Neural progenitor cell (in vitro differentiated cells): ENCODE measurements around the gene BMF. TPM values are rescaled to one million over a fixed set of nuclear protein-coding genes. Genes with fewer than 3 reads are reported as not detected.

ENCODE experiments used
- DNase-seq: peaks from one replicate; pipeline ENCODE4 v3.0.0-alpha.2; 2016; ENCODE audit warnings: low spot score
- H2AFZ ChIP-seq: fragments of 200-600 bp; sonication (generic); replicated peaks from 2 replicates; pipeline ENCODE4 v1.6.1; 2016; ENCODE audit warnings: antibody characterized with exemption
- H3F3A ChIP-seq: fragments of 200-600 bp; sonication (generic); 2 replicates; pipeline ENCODE4 v1.6.1; 2016; ENCODE audit warnings: antibody characterized with exemption, low read depth
- H3K27ac ChIP-seq: fragments of 200-600 bp; sonication (generic); 2 replicates; pipeline ENCODE4 v1.5.1; 2016; ENCODE audit warnings: mild to moderate bottlenecking
- H3K27me3 ChIP-seq: fragments of 200-600 bp; sonication (generic); 2 replicates; pipeline ENCODE4 v1.6.1; 2016; ENCODE audit warnings: mild to moderate bottlenecking, moderate library complexity
- H3K36me3 ChIP-seq: fragments of 200-600 bp; sonication (generic); 2 replicates; pipeline ENCODE4 v1.5.1; 2016
- H3K4me1 ChIP-seq: fragments of 200-600 bp; sonication (generic); 2 replicates; pipeline ENCODE4 v1.6.1; 2016; ENCODE audit warnings: mixed run types
- H3K4me2 ChIP-seq: fragments of 200-600 bp; sonication (generic); 2 replicates; pipeline ENCODE4 v1.6.1; 2016
- H3K4me3 ChIP-seq: fragments of 200-600 bp; sonication (generic); 2 replicates; pipeline ENCODE4 v1.5.1; 2016
- H3K79me2 ChIP-seq: fragments of 200-600 bp; sonication (generic); 2 replicates; pipeline ENCODE4 v1.6.1; 2016; ENCODE audit warnings: low read depth
- H3K9ac ChIP-seq: fragments of 200-600 bp; sonication (generic); 2 replicates; pipeline ENCODE4 v1.6.1; 2016
- H3K9me3 ChIP-seq: fragments of 200-600 bp; sonication (generic); 2 replicates; pipeline ENCODE4 v1.5.1; 2016; ENCODE audit warnings: low read depth
- H4K20me1 ChIP-seq: fragments of 200-600 bp; sonication (generic); 2 replicates; pipeline ENCODE4 v1.6.1; 2016; ENCODE audit warnings: low read depth
- H3K27ac Mint-ChIP-seq: 3 replicates; pipeline ENCODE4 v1.8.0; 2021; ENCODE audit warnings: mixed read lengths
- H3K27me3 Mint-ChIP-seq: 2 replicates; pipeline ENCODE4 v1.8.0; 2022; ENCODE audit warnings: low read depth, mild to moderate bottlenecking, inconsistent platforms, moderate library complexity, mixed read lengths; ENCODE audit not compliant: insufficient read depth
- H3K36me3 Mint-ChIP-seq: 3 replicates; pipeline ENCODE4 v1.8.0; 2021; ENCODE audit warnings: mixed read lengths
- H3K4me1 Mint-ChIP-seq: 3 replicates; pipeline ENCODE4 v1.8.0; 2021; ENCODE audit warnings: mixed read lengths
- H3K4me3 Mint-ChIP-seq: 3 replicates; pipeline ENCODE4 v1.8.0; 2021; ENCODE audit warnings: mild to moderate bottlenecking, moderate library complexity, mixed read lengths
- H3K9me3 Mint-ChIP-seq: 3 replicates; pipeline ENCODE4 v1.8.0; 2020; ENCODE audit warnings: mixed read lengths
- CTCF ChIP-seq: fragments of 200-600 bp; sonication (generic); IDR thresholded peaks from 2 replicates; pipeline ENCODE4 v1.5.1; 2017; ENCODE audit warnings: antibody characterized with exemption, mild to moderate bottlenecking
- EZH2 ChIP-seq: fragments of 200-600 bp; sonication (generic); IDR thresholded peaks from 2 replicates; pipeline ENCODE4 v1.6.1; 2017; ENCODE audit warnings: antibody characterized with exemption, mild to moderate bottlenecking, moderate library complexity
- EZH2phosphoT487 ChIP-seq: fragments of 200-600 bp; sonication (generic); IDR thresholded peaks from 2 replicates; pipeline ENCODE4 v1.6.1; 2017; ENCODE audit warnings: antibody characterized with exemption
- total RNA-seq: library from RNA; depleted of rRNA; stranded (reverse); fragments of >200 nt; gene quantifications from 2 replicates; pipeline ENCODE4 v1.2.3, GENCODE V29; 2015; ENCODE audit warnings: low replicate concordance

Gene BMF
- total RNA-seq, 1 donor from 2014 or later, result 8.0 TPM

GRCh38 chr15:40067921-40068624 is 40.6 kb downstream of the BMF start:
- Mint-ChIP-seq H3K4me1 (peaks cover 30% of the 10 kb centered on the region), H3K36me3 (no peaks in the 10 kb centered on the region), H3K27me3 (peaks cover 9% of the 10 kb centered on the region), H3K27ac (no peak overlapping the region), H3K4me3 (no peak overlapping the region), H3K9me3 (no peaks in the 10 kb centered on the region)
- Histone ChIP-seq H2AFZ (no peak overlapping the region), H3K4me1 (peaks cover 32% of the 10 kb centered on the region), H3K36me3 (no peaks in the 10 kb centered on the region), H3K79me2 (no peaks in the 10 kb centered on the region), H3K9me3 (no peaks in the 10 kb centered on the region), H3F3A (peaks cover 21% of the 10 kb centered on the region), H3K4me3 (no peak overlapping the region), H3K27me3 (no peaks in the 10 kb centered on the region), H3K4me2 (peak overlapping the region; percentile 66), H4K20me1 (peaks cover 8% of the 10 kb centered on the region), H3K27ac (no peak overlapping the region), H3K9ac (no peak overlapping the region)
- no peak for DNase-seq
- TF ChIP-seq EZH2 (no peak), CTCF (no peak), EZH2phosphoT487 (no peak)

GRCh38 chr15:40066589-40066988 is 42.1 kb downstream of the BMF start:
- H3K4me1 ChIP-seq, result peaks cover 36% of the 10 kb centered on the region
- no peak overlapping the region for H3K27ac ChIP-seq
- no peak overlapping the region for H3K4me3 ChIP-seq
- no peaks in the 10 kb centered on the region for H3K36me3 ChIP-seq
- peaks cover 8% of the 10 kb centered on the region for H4K20me1 ChIP-seq
- no peak for DNase-seq
- Mint-ChIP-seq H3K4me3 (no peak overlapping the region), H3K4me1 (peaks cover 30% of the 10 kb centered on the region), H3K27ac (peak overlapping the region; percentile 78), H3K9me3 (no peaks in the 10 kb centered on the region), H3K36me3 (no peaks in the 10 kb centered on the region), H3K27me3 (peaks cover 10% of the 10 kb centered on the region)
- no peaks in the 10 kb centered on the region for H3K27me3 ChIP-seq
- H3K9ac ChIP-seq, result no peak overlapping the region
- no peaks in the 10 kb centered on the region for H3K9me3 ChIP-seq
- TF ChIP-seq EZH2 (no peak), EZH2phosphoT487 (no peak), CTCF (no peak)
- no peaks in the 10 kb centered on the region for H3K79me2 ChIP-seq
- no peak overlapping the region for H2AFZ ChIP-seq
- peaks cover 21% of the 10 kb centered on the region for H3F3A ChIP-seq
- no peak overlapping the region for H3K4me2 ChIP-seq

DNA sequence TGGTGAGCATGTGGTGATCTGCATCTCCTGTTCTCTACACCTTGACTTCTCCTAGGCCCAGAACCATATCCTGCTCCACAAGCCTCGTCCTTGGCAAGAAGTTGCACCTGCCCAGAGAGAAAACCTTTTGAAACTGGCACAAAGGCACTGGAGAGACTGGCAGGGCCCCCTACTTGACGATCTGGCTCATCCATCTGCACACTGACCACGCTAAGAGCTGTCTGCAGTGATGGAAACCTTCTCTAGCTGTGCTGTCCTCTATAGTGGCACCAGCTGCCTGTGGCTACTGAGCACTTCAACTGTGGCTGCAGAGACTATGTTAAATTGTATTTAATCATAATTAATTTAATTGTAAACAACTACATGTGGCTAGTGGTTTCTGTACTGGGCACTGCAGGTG is 43.5 kb downstream of the BMF start:
- Histone ChIP-seq H3K4me2 (no peak overlapping the region), H3K4me1 (peaks cover 34% of the 10 kb centered on the region), H3F3A (peaks cover 20% of the 10 kb centered on the region), H3K79me2 (no peaks in the 10 kb centered on the region), H3K36me3 (no peaks in the 10 kb centered on the region), H3K27me3 (no peaks in the 10 kb centered on the region), H4K20me1 (peaks cover 8% of the 10 kb centered on the region), H3K9ac (no peak overlapping the region), H3K9me3 (no peaks in the 10 kb centered on the region), H3K4me3 (no peak overlapping the region), H2AFZ (no peak overlapping the region), H3K27ac (no peak overlapping the region)
- no peak for TF ChIP-seq EZH2phosphoT487
- TF ChIP-seq CTCF, result no peak
- no peak for TF ChIP-seq EZH2
- peaks cover 30% of the 10 kb centered on the region for H3K4me1 Mint-ChIP-seq
- no peak for DNase-seq
- H3K27ac Mint-ChIP-seq, result no peak overlapping the region
- no peaks in the 10 kb centered on the region for H3K36me3 Mint-ChIP-seq
- no peak overlapping the region for H3K4me3 Mint-ChIP-seq
- peaks cover 10% of the 10 kb centered on the region for H3K27me3 Mint-ChIP-seq
- H3K9me3 Mint-ChIP-seq, result no peaks in the 10 kb centered on the region
